RCC 7860 (cell line): Measurements from ENCODE around the gene CHRNB1.
A peak's percentile ranks its signal among the peaks of the same experiment; 100 is the strongest.

Experiments used
- DNase-seq: peaks from one replicate; pipeline ENCODE4 v3.0.0-alpha.2; 2015; ENCODE audit warnings: low spot score
- FAIRE-seq: peaks from 2 replicates; lab custom pipeline; 2012; peaks lifted over from hg19 to GRCh38; lab: Jason Lieb, UNC

Gene CHRNB1

DNA sequence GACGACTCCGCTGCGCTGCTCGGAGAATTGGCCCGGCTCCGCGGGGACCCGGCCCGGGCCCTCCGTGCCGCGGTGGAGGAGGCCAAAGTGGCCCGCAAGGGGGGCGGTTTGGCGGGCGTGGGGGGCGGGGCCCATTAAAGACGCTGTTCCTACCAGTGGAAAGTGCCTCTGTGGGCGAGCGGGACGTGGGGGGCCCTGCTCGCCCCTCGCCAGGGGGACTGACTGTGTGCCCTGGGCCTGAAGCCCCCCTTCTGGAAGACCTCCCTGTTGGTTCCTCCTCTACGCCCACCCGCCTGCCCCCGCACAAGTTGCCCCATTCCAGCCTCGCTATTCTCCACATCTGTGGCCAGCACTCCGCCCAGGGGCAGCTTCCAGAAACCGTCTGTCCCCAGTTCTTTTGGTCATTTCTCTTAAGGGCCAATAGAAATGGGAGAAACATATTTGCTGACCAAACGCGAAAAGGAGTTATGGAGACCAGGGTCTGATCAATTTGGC, 7.4 kb upstream of the CHRNB1 start:
- FAIRE-seq (no peak), DNase-seq (no peak)

DNA sequence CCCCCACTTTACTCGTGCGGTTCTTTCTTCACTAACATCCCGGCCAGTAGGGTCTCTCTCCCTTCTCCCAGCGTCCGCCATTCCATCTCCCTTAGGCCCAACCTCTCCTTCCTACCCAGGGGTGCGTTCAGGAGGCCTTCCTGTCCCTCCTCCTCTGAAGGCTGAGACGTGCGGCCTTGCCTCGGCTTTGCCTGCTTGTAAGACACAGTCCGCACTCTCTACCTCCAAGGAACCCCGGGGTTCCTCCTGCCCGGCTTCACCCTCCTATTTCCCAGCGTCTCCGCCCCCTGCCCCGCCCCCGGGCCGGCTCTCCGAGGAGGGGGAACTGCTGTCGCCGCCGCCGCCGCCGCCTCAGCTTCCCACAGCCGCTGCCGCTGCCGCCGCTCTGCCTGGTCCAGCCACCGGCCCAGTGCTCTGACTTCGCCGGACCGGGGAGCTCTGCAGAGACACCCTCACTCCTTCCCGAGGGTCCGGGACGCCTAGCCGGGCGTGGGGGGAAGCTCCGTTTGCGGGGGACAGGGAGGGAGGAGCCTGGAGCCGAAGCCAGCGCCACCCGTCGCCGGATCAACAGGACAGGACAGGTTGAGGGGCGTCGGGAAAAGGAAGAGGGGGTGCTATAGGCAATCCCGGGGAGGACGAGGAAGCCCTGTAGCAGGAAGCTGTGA, 6.8 kb upstream of the CHRNB1 start:
- FAIRE-seq: no peak
- no peak for DNase-seq

DNA sequence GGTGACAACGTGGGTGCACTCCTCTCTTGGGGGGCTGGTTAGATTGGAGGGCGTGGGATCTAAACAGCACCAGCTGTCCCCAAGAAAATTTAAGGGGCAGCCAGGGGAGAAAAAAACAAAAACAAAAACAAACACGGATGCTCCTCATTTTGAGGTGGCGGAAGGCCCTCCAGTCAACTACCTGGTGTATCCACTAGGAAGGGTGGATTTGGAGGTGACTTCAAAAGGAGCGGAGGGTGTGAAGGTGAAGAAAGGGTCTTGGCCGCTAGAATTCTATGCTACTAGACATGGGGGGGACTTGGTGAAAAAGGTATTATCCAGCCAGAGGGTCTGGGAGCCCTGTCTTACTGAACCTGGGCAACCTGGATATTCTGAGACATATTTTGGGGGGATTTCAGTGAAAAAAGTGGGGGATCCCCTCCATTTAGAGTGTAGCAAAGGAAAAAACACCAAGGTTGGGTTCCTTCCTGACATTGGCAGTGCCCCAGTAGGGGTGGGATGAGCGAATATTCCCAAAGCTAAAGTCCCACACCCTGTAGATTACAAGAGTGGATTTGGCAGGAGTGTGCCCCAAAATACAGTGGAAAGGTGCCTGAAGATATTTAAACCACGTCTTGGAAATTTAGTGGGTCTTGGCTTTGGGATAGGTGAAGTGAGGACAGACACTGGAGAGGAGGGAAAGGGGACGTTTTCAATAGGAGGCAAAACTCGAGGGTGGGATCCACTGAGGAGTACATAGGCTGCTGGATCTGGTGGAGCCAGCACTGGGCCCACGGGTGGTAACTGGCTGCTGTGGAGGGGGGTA, 6.0 kb upstream of the CHRNB1 start:
- no peak for DNase-seq
- no peak for FAIRE-seq

DNA sequence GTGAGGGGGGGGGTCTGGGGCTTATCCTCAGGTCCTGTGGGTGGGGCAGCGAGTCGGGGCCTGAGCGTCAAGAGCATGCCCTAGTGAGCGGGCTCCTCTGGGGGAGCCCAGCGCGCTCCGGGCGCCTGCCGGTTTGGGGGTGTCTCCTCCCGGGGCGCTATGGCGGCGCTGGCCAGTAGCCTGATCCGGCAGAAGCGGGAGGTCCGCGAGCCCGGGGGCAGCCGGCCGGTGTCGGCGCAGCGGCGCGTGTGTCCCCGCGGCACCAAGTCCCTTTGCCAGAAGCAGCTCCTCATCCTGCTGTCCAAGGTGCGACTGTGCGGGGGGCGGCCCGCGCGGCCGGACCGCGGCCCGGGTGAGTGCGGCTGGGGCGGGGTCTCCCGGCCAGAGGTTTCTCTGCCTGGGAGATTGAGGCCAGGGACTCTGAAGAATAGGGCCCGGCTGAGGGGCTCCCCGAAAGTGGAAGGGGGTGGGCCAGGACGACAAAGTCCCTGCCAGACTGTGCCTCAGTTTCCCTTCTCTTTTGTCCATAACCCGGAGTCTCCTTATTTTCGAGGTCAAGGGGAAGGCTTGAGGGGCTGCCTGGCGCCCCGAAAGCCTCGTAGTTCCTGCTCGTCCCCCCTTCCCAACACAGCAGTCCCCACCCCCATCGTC, 5.3 kb upstream of the CHRNB1 start, which contains the start of gene FGF11:
Gene FGF11 (plus strand): TSS at position 51 of the 651 bp plus-strand sequence. CDS start 109 bp downstream, at position 160.
- FAIRE-seq (no peak), DNase-seq (no peak)

DNA sequence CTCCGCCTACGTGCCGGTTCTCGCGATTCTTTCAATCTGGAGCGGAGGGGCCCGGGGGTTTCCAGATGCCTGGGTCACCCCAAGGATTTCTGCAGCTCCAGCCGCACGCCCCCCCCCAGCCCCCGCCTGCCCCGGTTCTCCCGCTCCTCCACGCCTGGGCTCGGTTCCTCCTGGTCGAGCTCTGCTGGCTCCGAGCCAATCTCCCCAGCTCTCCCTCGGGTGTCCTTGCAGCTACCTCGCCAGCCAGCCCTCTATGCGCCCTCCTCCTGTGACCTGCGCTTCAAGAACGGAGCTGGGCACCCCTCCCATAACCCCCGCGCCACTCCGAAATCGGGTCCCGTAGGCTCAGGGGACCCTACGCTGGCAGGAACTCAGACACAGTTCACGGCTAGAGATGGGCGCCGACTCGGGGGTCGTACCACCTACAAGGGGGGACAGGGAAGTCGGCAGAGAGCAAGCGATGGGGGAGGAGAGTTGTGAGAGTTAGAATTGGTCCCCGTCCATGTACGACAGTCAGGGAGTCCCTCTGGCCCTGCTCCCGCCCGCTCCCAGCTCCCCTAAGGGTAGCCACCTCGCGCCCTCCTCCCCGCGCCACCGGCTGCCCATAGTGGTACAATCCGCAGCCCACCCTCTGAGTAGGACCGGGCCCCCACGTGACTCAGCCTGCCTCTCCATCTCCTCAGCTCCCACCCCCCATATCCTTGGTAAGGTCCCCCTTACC, 4.6 kb upstream of the CHRNB1 start:
- DNase-seq (no peak), FAIRE-seq (no peak)

DNA sequence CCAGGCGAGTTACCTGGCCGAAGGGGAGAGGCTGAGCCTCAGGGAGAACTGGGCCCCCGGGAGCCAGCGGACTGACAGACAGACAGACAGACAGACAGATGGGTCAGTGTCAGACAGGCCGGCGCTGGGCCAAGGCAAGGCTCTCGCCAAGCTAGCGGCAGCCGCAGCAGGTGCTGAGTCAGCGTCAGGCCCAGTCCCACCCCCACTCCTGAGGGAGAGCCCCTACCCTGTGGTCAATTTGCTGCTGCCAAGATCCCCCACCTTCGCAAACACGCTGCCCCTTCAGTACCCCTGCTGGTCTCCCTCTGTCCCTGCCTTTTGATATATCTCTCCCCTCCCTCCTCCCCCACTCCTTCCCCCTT, 4.0 kb upstream of the CHRNB1 start:
- DNase-seq (peak; percentile 50), FAIRE-seq (no peak)

DNA sequence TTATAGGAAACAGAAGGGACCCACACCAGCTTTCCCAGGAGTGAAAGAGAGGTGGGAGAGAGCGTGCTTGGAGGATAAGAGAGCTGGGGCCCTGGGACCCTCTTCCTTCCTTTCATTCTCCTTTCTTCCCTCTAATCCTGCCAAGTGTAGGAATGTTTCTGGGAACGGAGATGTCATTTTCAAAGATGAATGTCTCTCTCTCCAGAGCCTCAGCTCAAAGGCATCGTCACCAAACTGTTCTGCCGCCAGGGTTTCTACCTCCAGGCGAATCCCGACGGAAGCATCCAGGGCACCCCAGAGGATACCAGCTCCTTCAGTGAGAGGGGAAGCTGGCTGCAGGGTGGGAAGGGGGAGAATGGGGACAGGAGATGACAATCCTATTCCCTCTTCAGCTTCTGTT, 3.6 kb upstream of the CHRNB1 start:
- no peak for DNase-seq
- FAIRE-seq: no peak

DNA sequence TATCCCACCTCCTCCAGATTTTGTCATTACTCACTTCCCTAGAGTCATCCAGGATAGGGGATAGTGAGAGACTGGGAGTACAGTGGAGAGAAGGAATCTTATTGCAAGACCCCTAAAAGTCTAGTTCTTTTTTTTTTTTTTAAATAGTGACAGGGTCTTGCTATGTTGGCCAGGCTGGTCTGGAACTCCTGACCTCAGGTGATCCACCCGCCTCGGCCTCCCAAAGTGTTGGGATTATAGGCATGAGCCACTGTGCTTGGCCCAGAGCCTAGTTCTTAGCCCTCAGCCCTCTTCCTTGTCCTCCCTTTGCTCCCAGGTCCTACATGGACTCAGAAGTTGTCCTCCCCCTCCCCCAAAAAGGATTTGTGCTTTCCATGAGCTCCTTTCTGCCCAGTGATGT, 2.7 kb upstream of the CHRNB1 start:
- DNase-seq (no peak), FAIRE-seq (no peak)

DNA sequence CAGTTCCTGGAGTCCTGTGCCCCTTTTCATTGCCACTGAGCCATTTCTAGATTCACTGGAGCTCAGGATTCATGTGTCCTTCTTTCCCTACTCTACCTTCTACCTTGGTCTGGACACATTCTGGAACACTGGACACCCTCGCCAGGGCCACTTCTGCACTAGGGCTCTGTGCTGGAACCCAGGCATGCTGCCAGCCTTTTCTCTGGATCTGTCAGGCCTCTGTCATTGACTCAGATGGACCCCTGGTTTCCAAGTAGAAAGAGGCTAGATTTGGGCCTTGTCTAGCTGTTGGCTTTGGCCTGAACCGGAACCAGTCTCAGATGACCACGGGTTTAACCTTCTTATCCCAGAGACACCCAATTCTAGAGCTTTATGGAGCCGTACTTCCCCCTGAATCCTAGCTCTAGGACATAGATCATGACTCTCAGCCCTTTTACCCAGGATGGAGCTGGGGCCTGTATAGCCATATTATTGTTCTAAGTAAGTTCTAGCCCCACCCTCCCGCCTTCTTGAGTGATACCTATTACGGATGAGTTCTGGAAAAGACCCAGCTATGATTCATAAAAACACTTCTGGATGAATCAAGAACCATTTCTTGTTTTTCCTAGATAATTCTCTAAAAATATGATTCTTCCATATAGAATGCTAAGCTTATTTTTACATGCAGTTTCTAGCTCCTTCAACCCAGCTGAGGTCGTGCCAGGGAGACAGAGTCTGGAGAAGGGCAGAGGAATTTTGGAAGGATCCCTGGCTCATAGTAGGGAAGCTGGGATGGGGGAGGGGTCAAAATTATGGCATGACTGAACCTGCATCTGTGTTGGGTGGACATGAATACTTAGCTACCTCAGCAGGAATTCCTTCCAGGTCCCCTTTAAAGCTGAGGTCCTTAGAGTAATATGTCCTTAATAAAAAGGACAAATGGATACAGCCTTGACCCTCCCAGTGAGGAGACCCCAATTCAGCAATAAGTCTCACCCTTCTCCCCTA, 1.1 kb upstream of the CHRNB1 start:
- FAIRE-seq: no peak
- DNase-seq: no peak

DNA sequence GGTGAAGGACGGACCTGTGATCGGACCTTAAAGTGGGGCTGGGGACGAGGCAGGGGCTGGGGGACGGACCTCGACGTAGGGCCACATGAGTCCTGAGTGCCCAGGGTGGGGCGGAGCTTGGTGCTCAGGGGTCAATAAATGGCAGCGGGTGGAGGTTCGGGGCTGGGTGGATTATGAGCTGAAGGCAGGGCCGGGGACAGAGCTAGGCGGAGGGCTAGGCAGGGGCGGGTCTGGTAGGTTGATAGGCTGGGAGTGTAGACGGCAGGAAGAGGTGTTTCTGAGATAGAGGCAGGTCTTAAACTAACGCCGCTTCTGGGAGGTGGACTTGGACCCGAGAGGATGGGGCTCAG, 733 bp downstream of the CHRNB1 start:
- FAIRE-seq (no peak), DNase-seq (no peak)

DNA sequence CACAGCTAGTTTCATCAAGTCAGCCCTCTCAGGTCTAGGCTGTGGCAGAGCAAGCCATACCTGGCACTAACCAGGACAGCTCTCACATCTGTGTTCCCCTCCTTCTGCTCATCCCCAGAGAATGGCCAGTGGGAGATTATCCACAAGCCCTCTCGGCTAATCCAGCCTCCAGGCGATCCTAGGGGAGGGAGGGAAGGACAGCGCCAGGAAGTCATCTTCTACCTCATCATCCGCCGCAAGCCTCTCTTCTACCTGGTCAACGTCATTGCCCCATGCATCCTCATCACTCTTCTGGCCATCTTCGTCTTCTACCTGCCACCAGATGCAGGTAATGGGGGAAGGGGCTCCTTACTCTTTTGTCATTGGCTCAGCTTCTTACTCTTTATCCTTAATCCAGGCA, 3.6 kb downstream of the CHRNB1 start:
- DNase-seq (no peak), FAIRE-seq (no peak)

DNA sequence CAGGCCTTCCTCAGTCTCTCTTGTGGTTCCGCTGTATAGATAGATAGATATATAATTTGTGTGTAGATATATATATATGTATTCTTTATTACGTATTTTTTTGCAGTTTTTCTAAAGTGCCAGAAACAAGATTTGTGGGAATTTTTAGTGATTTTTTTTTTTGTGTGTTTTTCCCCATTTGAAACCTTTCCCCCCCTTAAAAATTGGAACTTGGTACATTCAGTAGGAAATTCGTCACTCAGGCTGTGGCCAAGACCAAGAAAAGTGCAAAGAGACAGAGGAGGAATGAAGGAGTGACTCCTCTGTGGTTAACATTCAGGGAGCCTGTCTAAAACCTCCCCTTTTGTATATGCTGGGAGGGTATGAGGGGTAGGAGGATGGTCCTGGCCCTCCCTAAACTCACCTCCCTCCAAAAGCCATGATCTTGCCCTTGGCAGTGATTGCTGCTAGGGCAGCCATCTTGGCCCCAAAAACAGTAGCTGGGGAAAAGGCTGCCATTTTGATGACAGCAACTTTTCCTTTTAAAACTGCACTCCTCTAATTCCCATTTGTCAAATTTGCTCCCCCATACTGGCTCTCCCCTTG, 15.2 kb downstream of the CHRNB1 start:
- FAIRE-seq: no peak
- no peak for DNase-seq

DNA sequence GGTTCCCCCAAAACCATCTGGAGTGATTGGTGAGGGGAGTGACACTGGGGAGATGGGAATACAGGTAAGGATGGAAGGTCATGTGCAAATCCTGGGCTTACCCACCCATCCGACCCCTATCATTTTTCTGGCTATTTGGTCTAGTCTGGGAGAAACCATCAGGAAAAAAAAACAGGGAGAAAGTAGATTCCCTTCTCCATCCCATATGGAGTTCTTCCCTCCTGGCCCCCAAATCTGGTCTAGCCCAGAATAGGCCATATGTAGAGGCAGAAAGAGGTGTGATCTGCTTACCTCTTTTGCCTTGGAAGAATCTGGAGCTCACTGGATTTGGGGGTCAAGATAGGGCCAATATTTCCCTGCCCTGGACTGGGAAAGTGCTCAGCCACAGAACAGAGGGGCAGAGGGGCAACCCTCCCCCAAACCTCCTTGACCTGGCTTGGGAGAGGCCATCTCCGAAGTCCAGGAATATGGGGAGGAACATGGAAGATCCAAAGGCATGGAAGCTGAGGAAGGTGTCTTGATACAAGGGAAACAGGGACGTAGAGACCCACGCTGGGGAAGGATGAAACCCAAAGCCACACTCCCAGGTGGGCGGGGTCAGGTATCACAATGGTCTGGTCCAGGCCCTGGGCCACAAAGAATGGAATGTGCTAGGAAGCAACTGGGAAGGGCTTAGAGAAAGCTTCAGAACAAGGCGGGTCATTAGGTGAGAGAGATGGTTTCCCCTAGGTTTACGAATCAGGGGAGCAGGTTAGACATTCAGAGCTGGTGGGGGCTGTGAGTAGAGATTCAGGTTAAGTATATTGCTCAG, 16.2 kb downstream of the CHRNB1 start:
- FAIRE-seq (no peak), DNase-seq (no peak)

DNA sequence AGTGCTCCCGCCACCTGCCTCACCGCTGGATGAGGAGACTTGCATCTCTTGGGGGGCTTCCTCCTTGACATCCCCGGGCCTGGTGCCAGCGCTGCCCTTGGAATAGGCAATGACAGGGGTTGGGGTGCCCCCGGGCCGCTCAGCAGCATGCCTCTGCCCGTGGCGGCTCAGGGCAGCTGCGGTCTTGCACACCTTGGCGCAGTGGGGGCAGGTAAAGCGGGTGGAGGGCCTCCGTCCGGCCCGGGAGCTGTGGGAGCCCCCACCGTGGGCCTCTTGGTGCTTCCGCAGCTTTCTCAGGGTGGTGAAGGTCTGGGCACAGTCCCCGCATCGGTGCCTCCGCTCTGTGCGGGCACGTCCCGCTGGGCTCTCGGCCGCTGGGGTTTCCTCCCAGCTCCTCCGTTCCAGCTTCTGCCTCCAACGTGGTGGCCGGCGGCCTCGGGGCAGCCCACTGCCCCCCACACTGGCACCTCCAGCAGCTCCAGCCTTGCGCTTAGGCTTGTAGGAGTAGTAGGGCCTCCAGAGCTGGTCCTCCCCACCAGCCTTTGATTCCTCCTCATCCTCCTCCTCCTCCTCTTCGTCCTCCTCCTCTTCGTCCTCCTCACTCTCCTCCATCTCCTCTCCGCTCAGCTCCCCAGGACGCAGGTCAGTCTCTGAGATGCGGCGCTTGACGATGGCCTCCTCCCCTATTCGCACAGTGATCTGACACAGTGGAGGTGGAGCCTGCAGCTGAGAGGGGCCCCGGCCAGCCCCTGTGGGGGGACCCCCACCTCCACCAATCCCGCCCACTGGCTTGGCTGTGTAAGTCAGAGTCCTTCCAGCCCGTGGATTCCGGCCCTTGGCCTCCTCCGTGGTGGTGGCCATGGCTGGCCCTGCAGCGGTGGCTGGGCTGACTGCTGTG, 17.9 kb downstream of the CHRNB1 start:
- FAIRE-seq: no peak
- no peak for DNase-seq

DNA sequence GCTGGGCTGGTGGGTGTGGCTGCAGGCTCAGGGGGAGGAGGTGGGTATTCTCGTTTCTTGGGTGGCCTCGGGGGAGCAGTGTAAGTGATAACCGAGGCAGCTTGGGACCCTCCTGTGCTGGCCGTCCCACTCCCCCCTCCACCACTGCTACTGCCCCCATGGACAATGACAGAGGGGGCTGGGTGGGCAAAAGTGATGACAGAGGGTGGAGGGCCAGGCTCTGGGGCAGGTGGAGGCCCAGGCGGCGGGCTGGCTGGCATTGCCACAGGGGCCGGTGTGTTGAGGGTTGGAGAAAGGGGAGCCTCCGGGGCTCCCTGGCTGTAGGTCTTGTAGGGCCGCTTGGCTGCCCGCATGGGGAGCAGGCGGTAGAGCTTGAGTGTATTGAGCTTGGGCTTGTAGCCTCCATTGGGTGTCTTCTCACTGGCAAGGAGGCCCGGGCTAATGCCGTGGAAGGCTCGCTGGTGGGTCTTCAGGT, 18.5 kb downstream of the CHRNB1 start:
- FAIRE-seq: no peak
- DNase-seq: no peak

DNA sequence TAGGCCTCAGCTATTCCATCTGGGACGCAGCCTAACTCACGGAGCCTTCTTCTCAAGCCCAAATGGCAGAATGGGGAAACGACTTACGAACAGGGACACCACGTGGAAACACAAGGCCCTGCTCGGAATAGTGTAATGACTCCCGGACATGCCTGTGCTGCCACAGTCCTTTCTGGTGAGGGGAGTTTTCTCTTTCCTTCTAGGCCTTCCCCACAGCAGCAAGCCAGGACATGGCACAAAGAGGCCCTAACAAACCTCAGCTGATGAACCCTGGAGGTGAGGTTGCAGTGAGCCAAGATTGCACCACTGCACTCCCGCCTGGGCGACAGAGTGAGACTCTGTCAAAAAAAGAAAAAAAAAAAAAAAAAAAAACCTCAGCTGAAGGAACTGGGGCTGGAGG, 19.2 kb downstream of the CHRNB1 start:
- no peak for DNase-seq
- no peak for FAIRE-seq

DNA sequence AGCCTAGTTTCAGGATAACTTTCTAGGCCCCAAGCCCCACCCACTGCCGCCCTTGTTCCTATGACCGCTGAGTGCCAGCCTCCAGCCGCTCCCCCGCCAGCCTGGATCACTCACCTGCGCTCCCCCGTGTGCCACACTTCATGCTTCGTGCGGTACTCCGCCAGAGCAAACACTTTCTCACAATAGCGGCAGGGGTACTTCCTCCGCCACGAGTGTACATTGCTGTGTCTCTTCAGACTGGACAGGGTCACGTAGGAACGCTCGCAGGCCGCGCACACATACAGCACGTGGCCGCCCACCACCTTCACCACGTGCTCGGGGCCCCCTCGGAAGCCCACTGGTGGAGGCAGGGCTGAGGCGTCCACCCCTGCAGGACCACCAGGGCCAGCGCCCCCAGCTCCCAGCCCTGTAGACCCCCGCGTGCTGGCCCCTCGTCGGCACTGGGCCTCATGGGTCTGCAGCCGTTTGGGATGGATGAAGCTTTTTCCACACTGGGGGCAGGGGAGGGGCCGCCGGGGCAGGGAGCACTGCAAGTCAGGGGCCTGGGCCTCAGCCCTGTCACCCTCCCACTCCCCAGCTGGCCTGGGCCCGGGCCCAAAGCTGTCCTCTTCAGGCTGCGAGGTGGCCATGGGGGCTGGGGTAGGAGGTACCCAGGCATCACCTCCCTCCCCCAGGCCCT, 20.9 kb downstream of the CHRNB1 start:
- FAIRE-seq (no peak), DNase-seq (no peak)
